GM23338 (cell line): Measurements from ENCODE around the gene INPP1.

ENCODE experiments used
- EZH2 ChIP-seq: fragments of 200-600 bp; sonication (generic); IDR thresholded peaks from one replicate; pipeline ENCODE4 v1.8.0; 2017; ENCODE audit warnings: antibody characterized with exemption, mild to moderate bottlenecking, low read depth; ENCODE audit not compliant: unreplicated experiment
- EZH2phosphoT487 ChIP-seq: fragments of 200-600 bp; sonication (generic); IDR thresholded peaks from one replicate; pipeline ENCODE4 v1.8.1; 2018; ENCODE audit warnings: antibody characterized with exemption; ENCODE audit not compliant: unreplicated experiment
- POLR2AphosphoS5 ChIP-seq: IDR thresholded peaks from 2 replicates; pipeline ENCODE4 v1.6.1; 2016; ENCODE audit warnings: antibody characterized with exemption, low read depth
- TF ChIP-seq, protein P1 (sequence below), 2 experiments: fragments of 200-600 bp in 1 of 2; sonication (generic) in 1 of 2; conservative IDR thresholded peaks; 2 replicates each; pipeline versions ENCODE4 v1.5.1 to v1.6.1; 2016 to 2017; ENCODE audit warnings: antibody characterized with exemption in 2 of 2, low read depth in 2 of 2, mild to moderate bottlenecking in 2 of 2, moderate library complexity in 1 of 2
- TF ChIP-seq, protein P2 (sequence below): IDR thresholded peaks from 2 replicates; pipeline ENCODE4 v1.6.1; 2016; ENCODE audit warnings: antibody characterized with exemption
- TF ChIP-seq, protein P3 (sequence below): fragments of 250-450 bp; sonication (Bioruptor Pico); IDR thresholded peaks from 2 replicates; pipeline ENCODE4 v1.5.0; 2020; ENCODE audit warnings: mild to moderate bottlenecking, moderate library complexity
- TF ChIP-seq, protein P4 (sequence below): IDR thresholded peaks from one replicate; pipeline ENCODE4 v1.6.1; 2018; ENCODE audit warnings: antibody characterized with exemption; ENCODE audit not compliant: unreplicated experiment

DNA sequence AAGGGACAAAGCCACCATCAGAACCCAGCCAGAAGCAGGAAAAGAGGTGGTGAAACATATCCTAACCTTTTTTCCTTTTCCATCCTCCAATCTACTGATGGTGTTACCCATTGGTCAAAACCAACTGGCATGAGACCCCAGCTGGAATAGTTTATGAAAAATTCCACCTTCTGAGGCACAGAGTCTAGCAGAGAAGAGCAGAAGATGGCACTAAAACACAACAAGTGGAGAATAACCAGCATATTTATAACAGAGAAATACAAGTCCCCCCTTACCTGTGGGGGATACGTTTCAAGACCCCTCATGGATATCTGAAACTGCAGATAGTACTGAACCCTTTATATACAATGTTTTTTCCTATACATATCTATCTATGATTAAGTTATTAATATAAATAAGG is 4.9 kb upstream of the INPP1 start:
- TF ChIP-seq, protein P1, sequence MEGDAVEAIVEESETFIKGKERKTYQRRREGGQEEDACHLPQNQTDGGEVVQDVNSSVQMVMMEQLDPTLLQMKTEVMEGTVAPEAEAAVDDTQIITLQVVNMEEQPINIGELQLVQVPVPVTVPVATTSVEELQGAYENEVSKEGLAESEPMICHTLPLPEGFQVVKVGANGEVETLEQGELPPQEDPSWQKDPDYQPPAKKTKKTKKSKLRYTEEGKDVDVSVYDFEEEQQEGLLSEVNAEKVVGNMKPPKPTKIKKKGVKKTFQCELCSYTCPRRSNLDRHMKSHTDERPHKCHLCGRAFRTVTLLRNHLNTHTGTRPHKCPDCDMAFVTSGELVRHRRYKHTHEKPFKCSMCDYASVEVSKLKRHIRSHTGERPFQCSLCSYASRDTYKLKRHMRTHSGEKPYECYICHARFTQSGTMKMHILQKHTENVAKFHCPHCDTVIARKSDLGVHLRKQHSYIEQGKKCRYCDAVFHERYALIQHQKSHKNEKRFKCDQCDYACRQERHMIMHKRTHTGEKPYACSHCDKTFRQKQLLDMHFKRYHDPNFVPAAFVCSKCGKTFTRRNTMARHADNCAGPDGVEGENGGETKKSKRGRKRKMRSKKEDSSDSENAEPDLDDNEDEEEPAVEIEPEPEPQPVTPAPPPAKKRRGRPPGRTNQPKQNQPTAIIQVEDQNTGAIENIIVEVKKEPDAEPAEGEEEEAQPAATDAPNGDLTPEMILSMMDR (conservative IDR thresholded peaks at IDR 0.05; ENCODE audit: low read depth in 2 of 2): no peak; a peak in 1 of 4 replicates
- TF ChIP-seq EZH2phosphoT487: no peak
- no peak for TF ChIP-seq POLR2AphosphoS5
- TF ChIP-seq EZH2: no peak
- TF ChIP-seq, protein P2, sequence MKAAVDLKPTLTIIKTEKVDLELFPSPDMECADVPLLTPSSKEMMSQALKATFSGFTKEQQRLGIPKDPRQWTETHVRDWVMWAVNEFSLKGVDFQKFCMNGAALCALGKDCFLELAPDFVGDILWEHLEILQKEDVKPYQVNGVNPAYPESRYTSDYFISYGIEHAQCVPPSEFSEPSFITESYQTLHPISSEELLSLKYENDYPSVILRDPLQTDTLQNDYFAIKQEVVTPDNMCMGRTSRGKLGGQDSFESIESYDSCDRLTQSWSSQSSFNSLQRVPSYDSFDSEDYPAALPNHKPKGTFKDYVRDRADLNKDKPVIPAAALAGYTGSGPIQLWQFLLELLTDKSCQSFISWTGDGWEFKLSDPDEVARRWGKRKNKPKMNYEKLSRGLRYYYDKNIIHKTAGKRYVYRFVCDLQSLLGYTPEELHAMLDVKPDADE: no peak
- TF ChIP-seq, protein P3, sequence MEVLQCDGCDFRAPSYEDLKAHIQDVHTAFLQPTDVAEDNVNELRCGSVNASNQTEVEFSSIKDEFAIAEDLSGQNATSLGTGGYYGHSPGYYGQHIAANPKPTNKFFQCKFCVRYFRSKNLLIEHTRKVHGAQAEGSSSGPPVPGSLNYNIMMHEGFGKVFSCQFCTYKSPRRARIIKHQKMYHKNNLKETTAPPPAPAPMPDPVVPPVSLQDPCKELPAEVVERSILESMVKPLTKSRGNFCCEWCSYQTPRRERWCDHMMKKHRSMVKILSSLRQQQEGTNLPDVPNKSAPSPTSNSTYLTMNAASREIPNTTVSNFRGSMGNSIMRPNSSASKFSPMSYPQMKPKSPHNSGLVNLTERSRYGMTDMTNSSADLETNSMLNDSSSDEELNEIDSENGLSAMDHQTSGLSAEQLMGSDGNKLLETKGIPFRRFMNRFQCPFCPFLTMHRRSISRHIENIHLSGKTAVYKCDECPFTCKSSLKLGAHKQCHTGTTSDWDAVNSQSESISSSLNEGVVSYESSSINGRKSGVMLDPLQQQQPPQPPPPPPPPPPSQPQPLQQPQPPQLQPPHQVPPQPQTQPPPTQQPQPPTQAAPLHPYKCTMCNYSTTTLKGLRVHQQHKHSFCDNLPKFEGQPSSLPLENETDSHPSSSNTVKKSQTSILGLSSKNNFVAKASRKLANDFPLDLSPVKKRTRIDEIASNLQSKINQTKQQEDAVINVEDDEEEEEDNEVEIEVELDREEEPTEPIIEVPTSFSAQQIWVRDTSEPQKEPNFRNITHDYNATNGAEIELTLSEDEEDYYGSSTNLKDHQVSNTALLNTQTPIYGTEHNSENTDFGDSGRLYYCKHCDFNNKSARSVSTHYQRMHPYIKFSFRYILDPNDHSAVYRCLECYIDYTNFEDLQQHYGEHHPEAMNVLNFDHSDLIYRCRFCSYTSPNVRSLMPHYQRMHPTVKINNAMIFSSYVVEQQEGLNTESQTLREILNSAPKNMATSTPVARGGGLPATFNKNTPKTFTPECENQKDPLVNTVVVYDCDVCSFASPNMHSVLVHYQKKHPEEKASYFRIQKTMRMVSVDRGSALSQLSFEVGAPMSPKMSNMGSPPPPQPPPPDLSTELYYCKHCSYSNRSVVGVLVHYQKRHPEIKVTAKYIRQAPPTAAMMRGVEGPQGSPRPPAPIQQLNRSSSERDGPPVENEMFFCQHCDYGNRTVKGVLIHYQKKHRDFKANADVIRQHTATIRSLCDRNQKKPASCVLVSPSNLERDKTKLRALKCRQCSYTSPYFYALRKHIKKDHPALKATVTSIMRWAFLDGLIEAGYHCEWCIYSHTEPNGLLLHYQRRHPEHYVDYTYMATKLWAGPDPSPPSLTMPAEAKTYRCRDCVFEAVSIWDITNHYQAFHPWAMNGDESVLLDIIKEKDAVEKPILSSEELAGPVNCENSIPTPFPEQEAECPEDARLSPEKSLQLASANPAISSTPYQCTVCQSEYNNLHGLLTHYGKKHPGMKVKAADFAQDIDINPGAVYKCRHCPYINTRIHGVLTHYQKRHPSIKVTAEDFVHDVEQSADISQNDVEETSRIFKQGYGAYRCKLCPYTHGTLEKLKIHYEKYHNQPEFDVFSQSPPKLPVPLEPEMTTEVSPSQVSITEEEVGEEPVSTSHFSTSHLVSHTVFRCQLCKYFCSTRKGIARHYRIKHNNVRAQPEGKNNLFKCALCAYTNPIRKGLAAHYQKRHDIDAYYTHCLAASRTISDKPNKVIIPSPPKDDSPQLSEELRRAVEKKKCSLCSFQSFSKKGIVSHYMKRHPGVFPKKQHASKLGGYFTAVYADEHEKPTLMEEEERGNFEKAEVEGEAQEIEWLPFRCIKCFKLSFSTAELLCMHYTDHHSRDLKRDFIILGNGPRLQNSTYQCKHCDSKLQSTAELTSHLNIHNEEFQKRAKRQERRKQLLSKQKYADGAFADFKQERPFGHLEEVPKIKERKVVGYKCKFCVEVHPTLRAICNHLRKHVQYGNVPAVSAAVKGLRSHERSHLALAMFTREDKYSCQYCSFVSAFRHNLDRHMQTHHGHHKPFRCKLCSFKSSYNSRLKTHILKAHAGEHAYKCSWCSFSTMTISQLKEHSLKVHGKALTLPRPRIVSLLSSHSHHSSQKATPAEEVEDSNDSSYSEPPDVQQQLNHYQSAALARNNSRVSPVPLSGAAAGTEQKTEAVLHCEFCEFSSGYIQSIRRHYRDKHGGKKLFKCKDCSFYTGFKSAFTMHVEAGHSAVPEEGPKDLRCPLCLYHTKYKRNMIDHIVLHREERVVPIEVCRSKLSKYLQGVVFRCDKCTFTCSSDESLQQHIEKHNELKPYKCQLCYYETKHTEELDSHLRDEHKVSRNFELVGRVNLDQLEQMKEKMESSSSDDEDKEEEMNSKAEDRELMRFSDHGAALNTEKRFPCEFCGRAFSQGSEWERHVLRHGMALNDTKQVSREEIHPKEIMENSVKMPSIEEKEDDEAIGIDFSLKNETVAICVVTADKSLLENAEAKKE (CRISPR knock-in tag): no peak
- TF ChIP-seq, protein P4, sequence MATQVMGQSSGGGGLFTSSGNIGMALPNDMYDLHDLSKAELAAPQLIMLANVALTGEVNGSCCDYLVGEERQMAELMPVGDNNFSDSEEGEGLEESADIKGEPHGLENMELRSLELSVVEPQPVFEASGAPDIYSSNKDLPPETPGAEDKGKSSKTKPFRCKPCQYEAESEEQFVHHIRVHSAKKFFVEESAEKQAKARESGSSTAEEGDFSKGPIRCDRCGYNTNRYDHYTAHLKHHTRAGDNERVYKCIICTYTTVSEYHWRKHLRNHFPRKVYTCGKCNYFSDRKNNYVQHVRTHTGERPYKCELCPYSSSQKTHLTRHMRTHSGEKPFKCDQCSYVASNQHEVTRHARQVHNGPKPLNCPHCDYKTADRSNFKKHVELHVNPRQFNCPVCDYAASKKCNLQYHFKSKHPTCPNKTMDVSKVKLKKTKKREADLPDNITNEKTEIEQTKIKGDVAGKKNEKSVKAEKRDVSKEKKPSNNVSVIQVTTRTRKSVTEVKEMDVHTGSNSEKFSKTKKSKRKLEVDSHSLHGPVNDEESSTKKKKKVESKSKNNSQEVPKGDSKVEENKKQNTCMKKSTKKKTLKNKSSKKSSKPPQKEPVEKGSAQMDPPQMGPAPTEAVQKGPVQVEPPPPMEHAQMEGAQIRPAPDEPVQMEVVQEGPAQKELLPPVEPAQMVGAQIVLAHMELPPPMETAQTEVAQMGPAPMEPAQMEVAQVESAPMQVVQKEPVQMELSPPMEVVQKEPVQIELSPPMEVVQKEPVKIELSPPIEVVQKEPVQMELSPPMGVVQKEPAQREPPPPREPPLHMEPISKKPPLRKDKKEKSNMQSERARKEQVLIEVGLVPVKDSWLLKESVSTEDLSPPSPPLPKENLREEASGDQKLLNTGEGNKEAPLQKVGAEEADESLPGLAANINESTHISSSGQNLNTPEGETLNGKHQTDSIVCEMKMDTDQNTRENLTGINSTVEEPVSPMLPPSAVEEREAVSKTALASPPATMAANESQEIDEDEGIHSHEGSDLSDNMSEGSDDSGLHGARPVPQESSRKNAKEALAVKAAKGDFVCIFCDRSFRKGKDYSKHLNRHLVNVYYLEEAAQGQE: no peak
